Glutamatergic neuron (in vitro differentiated cells): ENCODE data around the gene HLA-DPA1. TPM values are rescaled to one million over a fixed set of nuclear protein-coding genes. Genes with fewer than 3 reads are reported as not detected.
"Not testable (repeated sequence)": the region's sequence is repeated elsewhere in the genome, so short reads cannot be mapped to it uniquely, and the experiment has no call there.

Experiments used
- DNase-seq: peaks from one replicate; pipeline ENCODE4 v3.0.0; 2022
- H3K27ac Mint-ChIP-seq: one replicate; pipeline ENCODE4 v1.8.0; 2020; ENCODE audit warnings: mild to moderate bottlenecking, mixed read lengths, inconsistent platforms; ENCODE audit not compliant: unreplicated experiment
- H3K27me3 Mint-ChIP-seq: one replicate; pipeline ENCODE4 v1.8.0; 2020; ENCODE audit warnings: mild to moderate bottlenecking, moderate library complexity, mixed read lengths, inconsistent platforms; ENCODE audit not compliant: unreplicated experiment
- H3K36me3 Mint-ChIP-seq: one replicate; pipeline ENCODE4 v1.8.0; 2020; ENCODE audit warnings: mild to moderate bottlenecking, mixed read lengths, inconsistent platforms; ENCODE audit not compliant: unreplicated experiment
- H3K4me1 Mint-ChIP-seq: one replicate; pipeline ENCODE4 v1.8.0; 2020; ENCODE audit warnings: mild to moderate bottlenecking, low read depth, mixed read lengths, inconsistent platforms; ENCODE audit not compliant: unreplicated experiment
- H3K4me3 Mint-ChIP-seq: one replicate; pipeline ENCODE4 v1.8.0; 2020; ENCODE audit warnings: mild to moderate bottlenecking, mixed read lengths, inconsistent platforms; ENCODE audit not compliant: unreplicated experiment
- H3K9me3 Mint-ChIP-seq: one replicate; pipeline ENCODE4 v1.8.0; 2020; ENCODE audit warnings: mild to moderate bottlenecking, moderate library complexity, mixed read lengths, inconsistent platforms; ENCODE audit not compliant: unreplicated experiment
- CTCF ChIP-seq: fragments of 200-600 bp; sonication (generic); IDR thresholded peaks from one replicate; pipeline ENCODE4 v1.5.0; 2021; ENCODE audit not compliant: partially characterized antibody, unreplicated experiment
- total RNA-seq: library from RNA; stranded (reverse); fragmentation: NEBNext Ultra II Directional; extraction: Animal tissue kit (Norgen Biotek cat#: 25700); gene quantifications from one replicate; pipeline ENCODE4 v1.2.1, GENCODE V29; 2021; ENCODE audit not compliant: unreplicated experiment

The HLA-DPA1 gene
- total RNA-seq, 1 donor from 2014 or later, result 1.0 TPM

GRCh38 chr6:33103776-33104175 is 30.3 kb upstream of the HLA-DPA1 start:
- TF ChIP-seq CTCF, result no peak
- H3K36me3 Mint-ChIP-seq, result peaks cover 3% of the 10 kb centered on the region
- H3K4me3 Mint-ChIP-seq, result no peak overlapping the region
- DNase-seq, result no peak
- H3K27ac Mint-ChIP-seq, result no peak overlapping the region
- H3K4me1 Mint-ChIP-seq, result peaks cover 7% of the 10 kb centered on the region
- peaks cover 11% of the 10 kb centered on the region for H3K9me3 Mint-ChIP-seq
- H3K27me3 Mint-ChIP-seq, result peaks cover 10% of the 10 kb centered on the region

- H3K36me3 Mint-ChIP-seq, result peaks cover 19% of the 10 kb centered on the region
- H3K27ac Mint-ChIP-seq, H3K27me3 Mint-ChIP-seq, DNase-seq, H3K4me1 Mint-ChIP-seq, H3K9me3 Mint-ChIP-seq, H3K4me3 Mint-ChIP-seq: not testable (repeated sequence)
Measured at GRCh38 chr6:33101121-33101737, 27.8 kb upstream of the HLA-DPA1 start.

- no peaks in the 10 kb centered on the region for H3K4me1 Mint-ChIP-seq
- peaks cover 19% of the 10 kb centered on the region for H3K36me3 Mint-ChIP-seq
- no peak overlapping the region for H3K27ac Mint-ChIP-seq
- DNase-seq, result no peak
- H3K27me3 Mint-ChIP-seq, result peaks cover 7% of the 10 kb centered on the region
- H3K4me3 Mint-ChIP-seq, result no peak overlapping the region
- no peak for TF ChIP-seq CTCF
- peaks cover under 1% of the 10 kb centered on the region for H3K9me3 Mint-ChIP-seq
Measured at GRCh38 chr6:33095681-33096080, 22.2 kb upstream of the HLA-DPA1 start.

GRCh38 chr6:33093855-33094254 is 20.4 kb upstream of the HLA-DPA1 start:
- H3K27me3 Mint-ChIP-seq, result peaks cover 3% of the 10 kb centered on the region
- H3K4me1 Mint-ChIP-seq, result no peaks in the 10 kb centered on the region
- H3K27ac Mint-ChIP-seq, result no peak overlapping the region

GRCh38 chr6:33092385-33092784 is 18.9 kb upstream of the HLA-DPA1 start:
- no peaks in the 10 kb centered on the region for H3K9me3 Mint-ChIP-seq
- peaks cover 3% of the 10 kb centered on the region for H3K27me3 Mint-ChIP-seq
- no peak overlapping the region for H3K27ac Mint-ChIP-seq
- H3K36me3 Mint-ChIP-seq, result peaks cover 5% of the 10 kb centered on the region
- TF ChIP-seq CTCF, result no peak
- no peak for DNase-seq
- no peaks in the 10 kb centered on the region for H3K4me1 Mint-ChIP-seq
- no peak overlapping the region for H3K4me3 Mint-ChIP-seq

More at GRCh38 chr6:33093855-33094254, 20.4 kb upstream of the HLA-DPA1 start:
- H3K4me3 Mint-ChIP-seq, result no peak overlapping the region
- DNase-seq, result no peak
- no peak for TF ChIP-seq CTCF
- H3K36me3 Mint-ChIP-seq, result peaks cover 15% of the 10 kb centered on the region
- H3K9me3 Mint-ChIP-seq, result no peaks in the 10 kb centered on the region
